Stimulated activated CD4-positive, alpha-beta T cell treated with anti-CD3 and anti-CD28 coated beads, Interleukin-2, amount 100 ng/mL, for 48 hours (primary cell): ENCODE measurements around the gene CDH4.

Source experiments
- DNase-seq, 2 donors: peaks; one replicate each; pipeline ENCODE4 v3.0.0-alpha.2; 2020

Gene CDH4

DNA sequence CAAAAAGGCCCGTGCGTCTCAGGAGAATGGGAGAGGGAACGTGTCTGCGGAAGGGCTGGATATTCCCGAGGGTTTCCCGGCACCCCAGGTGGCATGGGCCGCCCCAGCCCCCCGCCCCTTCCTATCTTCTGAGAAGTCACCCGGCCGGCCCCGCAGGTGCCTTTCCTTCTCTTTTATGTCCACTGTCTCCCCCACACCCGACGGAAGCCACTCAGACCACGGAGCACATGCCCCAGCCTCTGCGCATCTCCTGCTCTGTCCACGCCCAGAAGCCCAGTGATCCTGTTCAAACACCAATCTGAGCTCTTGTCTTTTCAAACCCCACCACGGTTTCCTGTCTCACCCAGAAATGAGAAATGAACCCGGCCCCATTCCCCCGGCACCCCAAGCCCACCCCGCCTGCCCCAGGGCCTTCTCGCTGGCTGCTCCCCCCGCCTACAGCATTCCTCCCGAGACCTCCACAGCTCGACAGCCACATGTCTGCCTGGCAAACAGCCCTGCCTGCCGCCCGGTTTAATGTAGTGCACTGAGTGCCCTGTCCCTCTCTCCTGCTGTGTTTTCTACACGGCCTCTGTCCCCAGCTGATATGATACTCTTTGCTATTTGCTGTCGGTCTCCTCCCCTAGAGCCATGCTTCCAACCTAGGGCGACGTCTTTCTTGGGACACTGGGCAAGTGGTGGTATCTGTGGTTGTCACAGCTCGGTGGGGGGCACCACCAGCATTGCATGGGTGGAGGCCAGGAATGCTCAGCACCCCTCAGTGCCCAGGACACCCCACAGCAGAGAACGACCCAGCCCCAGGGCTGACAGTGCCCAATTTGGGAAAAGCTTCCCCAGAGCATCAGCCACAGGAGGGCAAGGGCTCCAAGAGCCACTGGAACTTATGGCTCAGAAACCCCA lies 630.9 kb downstream of the CDH4 start:
- DNase-seq, result no peak

DNA sequence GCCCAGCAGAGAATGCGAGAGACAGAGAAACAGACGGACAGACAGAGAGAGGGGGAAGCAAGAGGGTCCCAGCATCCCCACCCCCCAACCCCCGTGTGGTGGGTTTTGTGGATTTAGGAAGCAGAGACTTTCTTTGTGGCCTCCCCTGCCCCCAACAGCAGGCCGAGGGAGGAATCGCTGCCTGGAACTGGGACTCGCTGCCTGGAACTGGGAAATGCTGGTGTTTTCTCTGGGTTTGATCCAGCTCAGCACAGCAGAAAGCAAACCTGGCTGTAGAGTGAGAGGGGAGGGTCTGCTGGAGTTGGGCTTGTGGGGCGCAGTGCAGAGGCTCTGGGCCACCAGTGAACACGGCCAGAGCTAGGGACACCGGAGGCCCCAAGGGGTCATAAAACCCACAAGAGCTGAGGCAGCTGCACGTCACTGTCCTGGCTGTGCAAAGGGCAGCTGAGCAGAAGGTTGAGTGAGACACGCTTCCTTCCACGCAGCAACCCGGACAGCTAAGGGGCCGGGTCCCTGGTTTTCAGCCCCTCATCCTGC lies 631.9 kb downstream of the CDH4 start:
- DNase-seq, result no peak

DNA sequence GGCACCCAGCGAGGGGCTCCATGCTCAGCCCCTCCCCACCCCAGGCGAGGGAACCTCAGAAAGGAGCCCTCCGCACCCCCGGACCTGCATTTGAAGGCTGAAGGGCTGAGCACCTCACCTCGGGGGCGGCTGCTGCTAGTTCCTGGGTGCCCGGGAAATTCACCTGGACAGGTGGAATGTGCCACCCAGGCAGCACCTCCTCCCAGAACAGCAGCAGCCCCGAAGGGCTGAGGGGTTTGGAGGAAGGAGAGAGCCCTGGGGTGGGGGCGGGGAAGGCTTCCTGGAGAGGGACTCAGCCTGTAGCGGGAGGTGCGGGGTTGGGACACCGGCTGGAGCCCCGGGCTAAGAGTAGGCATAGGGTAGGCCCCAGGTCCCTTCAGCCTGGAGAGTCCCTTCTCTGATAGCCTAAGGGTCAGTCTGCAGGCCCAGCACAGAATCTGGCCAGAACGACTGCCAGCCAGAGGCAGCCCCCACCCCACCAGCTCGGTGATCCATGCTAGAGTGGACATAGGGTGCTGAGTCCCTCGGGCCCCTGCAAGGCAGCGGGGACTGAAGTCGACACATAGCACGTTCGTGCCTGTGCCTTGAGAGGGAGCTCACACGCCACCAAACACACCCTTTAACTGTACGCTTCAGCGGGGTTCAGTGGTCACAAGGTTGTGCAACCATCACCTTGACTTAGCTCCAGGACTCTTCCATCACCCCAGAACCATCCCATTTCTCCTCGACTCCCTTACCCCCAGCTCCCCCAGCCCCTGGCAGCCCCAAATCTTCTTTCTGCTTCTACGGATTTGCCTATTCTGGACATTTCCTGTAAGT lies 632.7 kb downstream of the CDH4 start:
- DNase-seq, result no peak

DNA sequence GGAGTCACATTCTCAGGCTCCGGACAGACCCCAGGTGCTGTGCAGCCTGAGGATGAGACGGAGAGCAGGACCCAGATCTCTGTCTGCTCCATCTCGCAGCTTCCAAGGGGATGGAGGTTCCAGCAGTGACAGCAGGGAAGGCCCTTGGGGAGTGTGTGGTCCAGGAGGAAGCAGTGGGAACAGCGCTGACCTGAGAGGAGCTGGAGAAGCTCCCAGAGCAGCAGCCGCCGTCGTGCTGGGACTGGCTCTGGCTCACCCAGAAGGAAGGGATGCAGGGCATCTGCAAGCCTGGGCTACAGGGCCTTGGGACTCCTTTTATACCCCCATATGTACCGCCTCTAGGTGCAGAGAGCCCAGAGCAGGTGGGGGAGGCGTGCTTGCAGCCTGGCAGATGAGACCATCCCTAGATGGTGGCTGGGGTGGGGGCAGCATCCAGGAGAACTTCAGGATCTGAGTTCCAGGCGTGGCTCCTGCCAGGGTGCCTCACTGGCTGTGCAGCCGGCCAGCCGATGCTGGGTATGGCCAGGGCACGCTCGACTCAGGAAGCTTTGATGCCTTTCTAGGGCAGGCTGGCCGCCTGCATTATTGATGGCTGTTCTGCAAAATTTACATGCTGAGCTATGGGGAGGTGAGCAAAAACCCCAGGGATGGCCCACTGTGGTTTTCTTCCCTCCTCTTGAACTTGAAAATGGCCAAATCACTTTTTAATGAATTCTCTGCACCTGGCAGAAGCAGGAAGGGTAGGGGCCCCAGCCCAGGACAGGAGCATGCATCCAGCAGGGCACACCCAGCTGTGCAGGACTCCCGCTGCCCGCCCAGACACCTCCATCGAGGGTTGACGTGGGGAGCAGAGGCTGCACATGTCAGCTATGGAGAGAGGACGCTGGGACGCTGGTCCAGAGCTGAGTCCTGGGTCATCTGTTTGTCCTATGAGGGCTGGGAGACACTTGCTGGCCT lies 634.0 kb downstream of the CDH4 start:
- DNase-seq, result no peak

DNA sequence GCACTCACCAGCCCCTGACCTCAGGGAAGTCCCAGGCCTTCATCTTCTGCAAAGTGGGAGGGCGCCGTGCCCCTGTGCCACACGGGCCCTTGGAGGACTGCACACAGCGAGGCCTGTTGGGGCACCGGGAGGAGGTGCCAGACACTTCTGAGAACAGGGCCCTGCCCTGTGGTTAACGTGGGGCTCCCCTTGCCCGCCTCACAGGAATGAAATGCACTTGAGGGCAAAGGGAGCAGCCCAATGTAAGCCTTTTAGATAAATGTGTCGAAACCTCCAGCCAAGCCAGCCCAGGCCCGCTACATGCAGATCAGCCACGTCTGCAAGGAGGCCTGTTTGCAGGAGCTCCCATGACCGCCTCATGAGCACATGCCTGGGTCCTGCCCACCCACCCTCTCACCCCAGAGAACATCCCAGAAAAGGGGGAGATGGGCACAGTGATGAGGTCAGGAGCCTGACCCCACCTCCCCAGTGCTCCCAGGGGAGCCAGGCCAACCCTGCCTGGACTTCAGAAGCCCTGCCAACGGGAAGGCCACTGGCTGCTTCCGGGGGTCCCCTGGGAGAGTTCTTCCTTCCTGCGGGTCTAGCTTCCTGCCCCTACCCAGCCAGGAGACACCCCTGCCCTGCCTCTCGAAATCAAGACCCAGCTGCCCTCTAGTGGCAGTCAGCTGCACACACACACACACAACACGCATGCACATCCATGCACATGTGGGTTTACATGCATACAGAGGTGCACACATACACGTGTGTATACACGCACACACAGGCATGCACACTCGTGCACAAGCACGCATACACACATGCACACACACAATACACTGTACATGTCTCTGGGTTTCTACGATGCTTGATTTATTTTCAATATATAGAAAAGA lies 634.9 kb downstream of the CDH4 start:
- peak; percentile 11 to 40 for DNase-seq

DNA sequence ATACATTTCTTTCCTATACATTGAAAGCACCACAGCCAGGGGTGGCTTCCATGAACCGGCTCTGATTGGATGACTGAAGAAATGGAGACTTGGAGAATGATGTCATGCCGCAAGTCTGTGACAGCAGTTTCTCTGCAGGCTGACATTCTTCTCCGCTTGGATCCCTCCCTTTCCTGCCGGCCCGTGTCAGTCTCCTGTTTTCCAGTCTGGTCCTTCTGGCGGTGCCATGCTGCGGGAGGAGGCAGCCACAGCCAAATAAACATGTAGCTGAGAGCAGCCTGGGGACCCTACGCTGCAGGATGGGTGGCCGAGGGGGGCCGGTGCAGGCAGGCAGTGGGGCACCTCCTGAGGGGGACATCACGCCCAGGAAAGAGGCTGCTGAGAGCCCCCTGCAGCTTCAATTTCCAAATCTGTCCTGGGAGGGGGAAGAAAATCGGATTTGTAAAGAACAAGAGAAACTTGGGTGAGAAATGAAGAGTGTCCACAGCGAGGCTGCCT lies 635.6 kb downstream of the CDH4 start:
- DNase-seq, result no peak

DNA sequence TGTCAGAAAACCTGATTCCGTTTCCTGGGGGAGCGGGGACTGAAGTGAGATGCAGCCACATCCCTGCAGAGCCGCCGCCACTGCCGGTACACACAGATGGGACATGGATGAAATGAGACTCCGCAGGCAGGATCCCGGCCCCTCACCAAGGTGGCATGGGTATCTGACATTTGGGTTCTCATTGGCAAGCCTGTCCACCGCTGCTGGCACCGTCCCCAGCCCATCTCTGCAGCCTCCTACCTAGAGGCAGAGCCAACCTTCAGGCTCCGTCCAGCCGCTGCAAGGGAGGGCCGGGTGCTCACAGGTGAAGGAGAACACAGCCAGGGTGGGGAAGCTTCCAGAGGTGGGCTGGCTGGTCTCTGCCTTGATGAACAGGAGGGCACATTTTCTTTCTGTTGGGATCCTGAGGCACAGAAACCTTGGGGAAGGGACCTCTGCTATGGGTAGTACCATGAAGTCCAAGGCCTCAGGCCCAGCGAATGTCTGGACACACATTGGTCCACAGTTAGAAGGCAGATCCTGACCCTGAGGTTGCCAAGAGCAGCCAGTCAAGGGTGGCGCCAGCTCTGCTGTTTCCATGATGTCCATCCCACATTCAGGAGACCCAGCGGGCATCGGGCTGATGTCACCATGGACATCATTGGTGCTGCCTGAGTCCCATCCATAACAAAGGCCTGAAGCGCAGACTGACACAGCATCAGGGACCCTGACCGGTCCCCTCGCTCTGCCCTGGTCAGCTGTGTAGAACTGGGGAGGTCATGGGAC lies 636.2 kb downstream of the CDH4 start:
- DNase-seq, result no peak

DNA sequence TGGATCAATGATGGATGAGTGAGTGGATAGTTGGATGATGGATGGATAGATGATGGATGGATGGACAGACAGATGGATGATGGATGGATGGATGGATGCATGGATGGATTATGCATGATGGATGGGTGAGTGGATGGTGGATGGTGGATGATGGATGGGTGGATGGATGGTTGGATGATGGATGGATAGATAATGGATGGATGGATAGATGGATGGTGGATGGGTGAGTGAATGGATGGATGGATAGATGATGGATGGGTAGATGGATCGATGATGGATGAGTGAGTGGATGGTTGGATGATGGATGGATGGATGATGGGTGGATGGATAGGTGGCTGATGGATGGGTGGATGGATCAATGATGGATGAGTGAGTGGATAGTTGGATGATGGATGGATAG lies 637.6 kb downstream of the CDH4 start:
- DNase-seq, result no peak

DNA sequence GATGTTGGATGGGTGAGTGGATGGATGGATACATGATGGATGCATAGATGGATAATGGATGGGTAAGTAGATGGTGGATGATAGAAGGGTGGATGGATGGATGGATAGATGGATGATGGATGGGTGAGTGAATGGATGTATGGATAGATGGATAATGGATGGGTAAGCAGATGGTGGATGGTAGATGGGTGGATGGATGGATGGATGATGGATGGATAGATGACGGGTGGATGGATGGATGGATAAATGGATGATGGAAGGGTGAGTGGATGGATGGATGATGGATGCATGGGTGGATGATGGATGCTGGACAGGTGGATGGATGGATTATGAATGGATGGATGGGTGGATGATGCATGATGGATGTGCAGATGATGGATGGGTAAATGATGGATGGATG lies 638.1 kb downstream of the CDH4 start:
- no peak for DNase-seq

DNA sequence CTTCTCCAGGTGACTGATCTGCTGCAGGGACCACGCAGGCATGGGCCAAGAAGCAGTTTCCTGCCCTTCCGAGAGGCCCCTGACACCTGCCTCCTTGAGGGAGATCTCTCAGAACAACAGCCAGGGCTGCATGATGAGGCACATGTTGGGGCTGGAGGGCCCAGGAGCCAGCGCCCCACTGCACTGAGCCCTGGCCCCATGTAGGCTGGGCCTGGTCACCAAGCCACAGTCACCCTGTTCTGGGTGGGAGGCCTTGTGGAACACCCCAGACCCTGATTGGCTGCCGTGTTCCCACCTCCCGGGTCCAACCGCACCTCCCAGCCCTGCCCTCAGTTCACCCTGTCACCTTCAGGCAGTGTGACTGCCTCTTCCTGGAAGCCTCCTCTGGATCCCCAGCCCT lies 639.4 kb downstream of the CDH4 start:
- no peak for DNase-seq

DNA sequence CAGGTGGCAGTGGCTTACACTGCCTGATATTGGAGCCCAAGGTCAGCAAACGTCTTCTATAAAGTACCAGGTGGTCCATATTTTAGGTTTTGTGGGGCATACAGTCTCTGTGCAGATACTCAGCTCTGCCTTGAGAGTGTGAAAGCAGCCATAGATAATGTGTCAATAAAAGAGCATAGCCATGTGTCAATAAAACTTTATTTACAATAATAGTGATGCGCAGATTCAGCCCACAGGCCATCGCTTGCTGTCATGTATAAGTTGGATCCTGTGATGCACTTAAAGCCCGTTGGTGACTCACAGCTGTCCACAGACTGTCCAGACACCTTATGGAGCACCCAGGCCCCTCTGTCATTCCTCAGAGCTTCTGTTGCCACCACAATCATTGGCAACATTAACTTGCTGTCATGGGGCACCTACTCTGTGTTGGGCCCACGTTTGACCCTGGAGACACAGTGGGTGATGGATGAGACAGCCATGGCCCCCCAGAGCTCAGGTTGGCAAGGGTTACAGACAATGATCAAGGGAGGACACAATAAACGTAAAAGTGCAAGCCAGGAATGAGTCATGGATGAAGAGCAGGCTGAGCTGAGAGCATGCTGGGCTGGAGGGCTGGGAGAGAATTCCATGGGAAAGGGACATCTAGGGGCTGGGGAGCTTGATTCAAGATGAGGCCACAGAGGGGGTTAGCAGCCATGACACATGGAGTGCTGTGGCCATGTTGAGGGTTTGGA lies 640.0 kb downstream of the CDH4 start:
- no peak for DNase-seq

DNA sequence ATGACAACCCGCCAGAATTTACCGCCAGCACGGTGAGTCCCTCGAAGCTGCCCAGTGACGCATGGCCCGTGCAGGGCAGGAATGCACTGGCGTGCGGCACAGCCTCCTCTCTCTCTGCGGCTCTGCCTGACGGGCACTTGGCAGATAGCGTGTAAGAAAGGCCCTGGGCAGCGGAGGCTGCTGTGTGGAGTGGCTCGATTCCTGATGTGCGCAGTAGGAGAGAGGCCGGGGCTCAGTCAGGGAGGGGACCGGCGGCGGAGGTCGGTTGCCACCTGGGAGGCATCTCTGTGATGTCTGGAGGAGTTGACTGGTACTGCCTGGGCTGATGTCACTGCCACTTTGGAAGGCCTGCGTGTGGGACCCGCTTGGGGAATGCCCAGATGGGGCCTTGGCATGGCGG lies 643.0 kb downstream of the CDH4 start:
- no peak for DNase-seq

DNA sequence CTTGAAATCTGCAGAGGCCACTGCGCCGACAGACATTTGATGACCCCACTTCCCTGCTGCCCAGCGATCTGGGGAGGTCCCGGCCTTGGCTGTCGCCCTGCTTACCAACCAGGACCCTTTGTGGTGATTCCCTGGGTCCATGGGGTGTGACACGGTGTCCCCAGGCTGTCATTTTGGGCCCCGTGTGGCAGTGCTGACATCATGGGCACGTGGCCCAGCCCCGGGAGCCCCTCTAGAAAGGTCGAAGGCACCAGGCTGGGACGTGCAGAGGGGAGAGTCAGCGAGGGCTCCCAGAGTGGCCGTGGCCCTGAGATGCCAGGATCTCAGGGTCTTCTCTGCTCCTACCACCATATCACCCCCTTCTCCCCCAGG lies 643.6 kb downstream of the CDH4 start:
- DNase-seq, result no peak

DNA sequence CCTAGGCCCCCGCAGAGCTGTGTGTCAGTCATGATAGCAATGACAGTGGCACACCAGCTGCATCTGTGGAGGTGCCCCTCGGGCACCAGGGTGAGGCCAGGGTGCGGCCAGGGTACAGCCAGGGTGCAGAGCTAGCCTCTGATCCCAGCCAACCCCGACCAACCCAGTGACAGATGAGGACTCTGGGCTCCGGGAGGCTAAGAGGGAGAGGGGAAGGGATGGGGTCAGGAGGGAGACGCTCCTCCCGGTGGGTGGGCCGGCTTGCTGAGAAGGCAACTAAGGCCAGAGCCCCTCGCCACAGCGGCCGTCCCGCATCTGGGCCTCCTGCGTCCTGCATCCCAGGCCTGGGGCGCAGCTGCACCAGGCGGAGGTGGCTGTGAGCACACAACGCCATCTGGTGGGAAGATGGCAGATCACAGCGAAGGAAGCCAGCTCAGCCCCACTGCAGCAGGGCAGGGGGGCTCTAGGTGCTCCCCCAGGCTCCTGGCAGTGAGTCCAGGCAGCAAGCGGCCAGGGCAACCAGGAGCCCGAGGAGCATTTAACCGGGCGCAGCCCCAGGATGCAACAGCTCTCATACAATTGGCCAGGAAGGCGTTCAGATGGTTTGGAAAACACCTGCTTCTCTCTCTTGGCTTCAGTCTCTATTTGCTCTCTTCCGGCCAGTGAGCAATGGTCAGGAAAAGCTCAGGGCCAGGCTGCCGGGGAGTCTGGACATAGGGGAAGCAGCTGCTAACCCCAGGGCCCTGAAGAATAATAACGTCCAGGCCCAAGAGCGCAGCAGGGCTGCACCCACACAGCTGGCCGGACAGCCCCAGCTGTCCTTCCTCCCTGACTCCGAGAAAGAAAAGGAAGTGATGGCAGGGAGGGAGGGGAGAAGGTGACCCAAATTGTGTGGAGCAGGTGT lies 644.2 kb downstream of the CDH4 start:
- peak; percentile 8 to 26 for DNase-seq

DNA sequence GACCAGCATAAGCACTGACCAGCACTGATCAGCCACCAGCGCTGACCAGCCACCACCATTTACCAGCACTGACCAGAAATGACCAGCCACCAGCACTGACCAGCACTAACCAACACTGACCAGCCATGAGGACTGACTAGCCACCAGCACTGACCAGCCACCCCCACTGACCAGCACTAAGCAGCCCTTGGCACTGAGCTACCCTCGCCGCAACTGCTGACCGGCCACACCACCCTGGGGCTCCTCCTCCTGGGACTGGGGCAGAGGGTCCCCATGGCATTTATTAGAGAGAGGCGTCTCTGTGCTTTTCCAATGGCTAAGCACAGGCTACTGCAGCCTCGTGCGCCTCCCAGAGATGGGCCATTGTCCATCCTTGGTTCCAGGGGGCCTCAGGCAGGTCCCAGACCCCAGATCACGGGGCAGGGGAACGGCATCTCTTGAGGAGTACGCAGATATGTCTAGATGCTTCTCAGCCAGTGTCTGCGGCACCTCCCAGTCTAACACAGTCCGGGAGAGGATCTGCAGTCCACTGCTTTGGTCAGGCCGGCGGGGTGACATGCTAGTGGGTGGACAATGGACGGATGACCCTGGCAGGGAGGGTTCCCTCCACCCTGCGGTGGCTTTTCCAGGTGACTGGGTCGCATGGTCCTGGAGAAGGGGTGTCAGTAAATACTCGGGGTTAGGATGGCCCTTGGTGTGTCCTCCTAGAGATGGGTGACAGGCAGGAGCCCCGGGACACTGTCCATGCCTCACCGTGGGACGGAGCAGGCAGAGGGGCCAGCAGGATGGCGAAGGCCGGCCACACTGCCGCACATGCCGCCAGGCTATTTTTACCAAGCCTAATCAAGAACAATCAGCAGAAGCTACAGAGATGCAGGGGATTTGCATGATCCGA lies 645.6 kb downstream of the CDH4 start:
- DNase-seq, result no peak

DNA sequence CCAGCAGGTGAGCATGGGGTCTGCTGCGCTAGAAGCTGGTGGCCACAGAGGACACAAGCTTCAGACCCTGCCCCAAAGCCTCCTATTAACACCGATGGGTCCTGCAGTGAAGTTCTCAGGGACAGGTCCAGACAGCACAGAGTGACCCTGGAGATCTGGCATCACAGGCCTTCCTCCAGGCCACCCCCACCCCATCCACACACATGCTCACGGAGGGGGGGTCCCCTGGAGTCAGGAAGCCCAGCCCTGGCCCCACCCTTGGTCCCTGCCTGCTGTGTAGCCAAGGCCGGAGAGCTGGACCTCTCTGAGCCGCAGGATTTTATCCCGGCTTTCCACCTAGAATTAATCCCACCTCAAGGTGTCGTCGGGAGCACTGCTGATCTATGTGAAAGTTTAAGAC lies 646.3 kb downstream of the CDH4 start:
- DNase-seq, result no peak

DNA sequence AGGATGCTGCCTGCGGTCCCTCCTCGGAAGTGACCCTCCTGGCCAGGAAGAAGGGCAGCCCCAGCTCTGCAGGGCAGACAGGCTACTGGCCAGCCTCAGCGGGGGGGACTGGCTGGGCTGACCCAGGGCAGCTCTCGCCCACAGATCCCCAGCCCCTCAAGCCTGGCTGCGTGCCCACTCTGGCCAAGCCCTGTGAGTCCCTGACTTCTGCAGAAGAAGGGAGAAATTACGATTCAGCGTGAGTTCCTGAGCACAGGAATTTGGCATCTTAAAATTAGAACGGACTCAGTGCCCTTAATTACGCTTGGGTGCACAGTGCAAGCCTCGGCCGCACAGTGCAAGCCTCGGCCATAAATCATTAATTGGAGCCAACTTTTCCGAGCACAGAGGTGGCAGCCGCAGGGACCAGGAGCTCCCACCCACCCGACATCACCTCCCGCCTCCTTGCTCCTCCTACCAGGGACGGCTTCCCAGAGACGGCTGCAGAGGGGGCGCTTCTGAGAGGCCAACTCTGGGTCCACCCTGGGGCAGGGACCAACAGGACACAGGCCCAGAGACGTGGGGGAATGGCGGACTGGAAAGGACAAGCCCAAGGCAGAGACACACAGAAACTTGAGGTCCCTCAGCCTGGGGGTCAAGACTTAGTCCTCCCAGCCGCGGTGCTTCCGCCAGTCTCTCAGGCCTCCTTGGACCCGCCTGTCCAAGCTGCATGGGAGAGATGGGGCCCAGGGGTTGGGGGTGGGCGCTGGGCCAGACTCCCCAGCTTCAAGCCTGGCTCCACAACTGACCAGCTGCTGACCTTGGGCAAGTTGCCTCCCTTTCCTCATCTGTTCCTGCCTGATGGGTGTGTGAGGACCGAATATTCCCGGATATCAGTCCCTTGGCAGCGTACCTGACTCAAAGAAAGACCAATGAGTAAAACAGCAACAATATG lies 648.2 kb downstream of the CDH4 start:
- DNase-seq, result no peak
